Stimulated activated CD8-positive, alpha-beta memory T cell treated with anti-CD3 and anti-CD28 coated beads, Interleukin-4, amount 100 ng/mL, for 4 hours (primary cell): ENCODE data around the gene SEPTIN14.
"Not testable (repeated sequence)": the region's sequence is repeated elsewhere in the genome, so short reads cannot be mapped to it uniquely, and the experiment has no call there.

ENCODE experiments used
- DNase-seq, 2 donors: peaks; one replicate each; pipeline ENCODE4 v3.0.0-alpha.2; 2020; ENCODE audit warnings: low read depth in 2 of 2, low spot score in 1 of 2

Gene SEPTIN14

GRCh38 chr7:55785444-55785843, 77.1 kb downstream of the SEPTIN14 start:
- DNase-seq: not testable (repeated sequence)

- no peak for DNase-seq
Observed at GRCh38 chr7:55784151-55784550, 78.4 kb downstream of the SEPTIN14 start.

- no peak for DNase-seq
Observed at GRCh38 chr7:55778631-55779030, 83.9 kb downstream of the SEPTIN14 start.

GRCh38 chr7:55776196-55776595, 86.4 kb downstream of the SEPTIN14 start:
- no peak for DNase-seq

GRCh38 chr7:55775051-55775420, 87.5 kb downstream of the SEPTIN14 start:
- no peak for DNase-seq

GRCh38 chr7:55774327-55775050, 88.1 kb downstream of the SEPTIN14 start:
- no peak for DNase-seq

GRCh38 chr7:55770778-55771177, 91.8 kb downstream of the SEPTIN14 start:
- no peak for DNase-seq

- not testable (repeated sequence) for DNase-seq
Observed at GRCh38 chr7:55753274-55753862, 109.2 kb downstream of the SEPTIN14 start.

GRCh38 chr7:55744706-55745105, 117.8 kb downstream of the SEPTIN14 start:
- not testable (repeated sequence) for DNase-seq
